UCSD-AML1 (cell line): Measurements from ENCODE around the gene GABRB1.
"Not testable (repeated sequence)": the region's sequence is repeated elsewhere in the genome, so short reads cannot be mapped to it uniquely, and the experiment has no call there.

Source experiments
- DNase-seq: peaks from one replicate; lab custom pipeline; 2025; ENCODE audit not compliant: unreplicated experiment; lab: John Stamatoyannopoulos, UW

GABRB1 gene

GRCh38 chr4:47278631-47279030 lies 247.3 kb downstream of the GABRB1 start:
- no peak for DNase-seq

- DNase-seq = no peak
Observed at GRCh38 chr4:47287735-47288134, 256.4 kb downstream of the GABRB1 start.

- DNase-seq = no peak
Observed at GRCh38 chr4:47289805-47290204, 258.4 kb downstream of the GABRB1 start.

GRCh38 chr4:47290873-47291272 lies 259.5 kb downstream of the GABRB1 start:
- DNase-seq = not testable (repeated sequence)

- DNase-seq = no peak
Observed at GRCh38 chr4:47309165-47309564, 277.8 kb downstream of the GABRB1 start.

GRCh38 chr4:47312170-47312569 lies 280.8 kb downstream of the GABRB1 start:
- no peak for DNase-seq

GRCh38 chr4:47313384-47313783 lies 282.0 kb downstream of the GABRB1 start:
- no peak for DNase-seq

GRCh38 chr4:47315346-47315745 lies 284.0 kb downstream of the GABRB1 start:
- no peak for DNase-seq

GRCh38 chr4:47326025-47326424 lies 294.7 kb downstream of the GABRB1 start:
- DNase-seq = no peak

- no peak for DNase-seq
Observed at GRCh38 chr4:47330866-47331265, 299.5 kb downstream of the GABRB1 start.

GRCh38 chr4:47334652-47335051 lies 303.3 kb downstream of the GABRB1 start:
- DNase-seq = no peak

- DNase-seq = no peak
Observed at GRCh38 chr4:47337893-47338292, 306.5 kb downstream of the GABRB1 start.

GRCh38 chr4:47340914-47341313 lies 309.5 kb downstream of the GABRB1 start:
- DNase-seq = no peak

- no peak for DNase-seq
Observed at GRCh38 chr4:47342796-47343195, 311.4 kb downstream of the GABRB1 start.

GRCh38 chr4:47349326-47349725 lies 318.0 kb downstream of the GABRB1 start:
- no peak for DNase-seq

GRCh38 chr4:47355568-47355967 lies 324.2 kb downstream of the GABRB1 start:
- no peak for DNase-seq

GRCh38 chr4:47359891-47360290 lies 328.5 kb downstream of the GABRB1 start:
- DNase-seq = no peak

- DNase-seq = no peak
Observed at GRCh38 chr4:47367761-47368160, 336.4 kb downstream of the GABRB1 start.

- DNase-seq = no peak
Observed at GRCh38 chr4:47368211-47368610, 336.8 kb downstream of the GABRB1 start.

GRCh38 chr4:47372561-47372960 lies 341.2 kb downstream of the GABRB1 start:
- DNase-seq = no peak

GRCh38 chr4:47373174-47373573 lies 341.8 kb downstream of the GABRB1 start:
- no peak for DNase-seq

GRCh38 chr4:47373709-47374108 lies 342.3 kb downstream of the GABRB1 start:
- DNase-seq = no peak

GRCh38 chr4:47374477-47374876 lies 343.1 kb downstream of the GABRB1 start:
- no peak for DNase-seq

- not testable (repeated sequence) for DNase-seq
Observed at GRCh38 chr4:47378021-47378530, 346.7 kb downstream of the GABRB1 start.
